ENCODE measurements around the gene MAMDC2. TPM values are rescaled to one million over a fixed set of nuclear protein-coding genes. Genes with fewer than 3 reads are reported as not detected.
"Not testable (repeated sequence)": the region's sequence is repeated elsewhere in the genome, so short reads cannot be mapped to it uniquely, and the experiment has no call there.

Gene MAMDC2
- total RNA-seq, 1 donor from 2014 or later = 13.4 TPM

DNA sequence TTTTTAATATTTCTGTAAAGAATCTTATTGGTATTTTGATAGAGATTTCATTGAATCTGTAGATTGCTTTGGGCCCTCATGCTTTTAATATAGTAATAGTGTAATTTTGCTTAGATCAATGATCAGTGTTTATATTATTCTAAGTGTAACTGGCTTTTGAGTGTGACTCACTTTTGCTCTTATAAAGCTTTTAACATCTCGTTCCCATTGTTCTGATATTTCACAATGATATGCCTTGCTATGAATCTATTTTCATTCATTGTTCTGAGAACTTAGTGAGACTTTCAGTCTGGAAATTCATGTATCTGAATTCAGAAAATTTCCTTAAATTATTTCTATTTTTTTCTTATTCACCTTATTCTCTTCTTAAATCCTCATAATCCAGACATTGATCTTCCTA is 13.5 kb upstream of the MAMDC2 start:
- no peak for TF ChIP-seq CTCF (IDR thresholded peaks at IDR 0.05; ENCODE audit: insufficient read depth, low read length, poor library complexity, severe bottlenecking)
- no peaks in the 10 kb centered on the region for H3K27me3 ChIP-seq (ENCODE audit: control insufficient read depth, insufficient read depth, low read length)
- DNase-seq (ENCODE audit: low read depth) = no peak
- no peak overlapping the region for H3K4me3 ChIP-seq (ENCODE audit: low read depth, low read length)
- H3K36me3 ChIP-seq (ENCODE audit: control insufficient read depth, insufficient read depth, low read length) = no peaks in the 10 kb centered on the region

GRCh38 chr9:70031141-70031545 is 12.5 kb upstream of the MAMDC2 start:
- Histone ChIP-seq H3K4me3 (ENCODE audit: low read depth, low read length) (no peak overlapping the region), H3K36me3 (ENCODE audit: control insufficient read depth, insufficient read depth, low read length) (no peaks in the 10 kb centered on the region), H3K27me3 (ENCODE audit: control insufficient read depth, insufficient read depth, low read length) (no peaks in the 10 kb centered on the region)
- no peak for DNase-seq (ENCODE audit: low read depth)
- TF ChIP-seq CTCF (IDR thresholded peaks at IDR 0.05; ENCODE audit: insufficient read depth, low read length, poor library complexity, severe bottlenecking) = no peak

- Histone ChIP-seq H3K36me3 (ENCODE audit: control insufficient read depth, insufficient read depth, low read length) (no peaks in the 10 kb centered on the region), H3K27me3 (ENCODE audit: control insufficient read depth, insufficient read depth, low read length) (no peaks in the 10 kb centered on the region), H3K4me3 (ENCODE audit: low read depth, low read length) (no peak overlapping the region)
- DNase-seq (ENCODE audit: low read depth) = no peak
- TF ChIP-seq CTCF (IDR thresholded peaks at IDR 0.05; ENCODE audit: insufficient read depth, low read length, poor library complexity, severe bottlenecking) = no peak
Observed at GRCh38 chr9:70034271-70034711, 9.4 kb upstream of the MAMDC2 start.

- no peak overlapping the region for H3K4me3 ChIP-seq (ENCODE audit: low read depth, low read length)
- DNase-seq (ENCODE audit: low read depth) = no peak
- H3K27me3 ChIP-seq (ENCODE audit: control insufficient read depth, insufficient read depth, low read length) = no peaks in the 10 kb centered on the region
- H3K36me3 ChIP-seq (ENCODE audit: control insufficient read depth, insufficient read depth, low read length) = no peaks in the 10 kb centered on the region
- no peak for TF ChIP-seq CTCF (IDR thresholded peaks at IDR 0.05; ENCODE audit: insufficient read depth, low read length, poor library complexity, severe bottlenecking)
Observed at GRCh38 chr9:70035691-70036090, 8.0 kb upstream of the MAMDC2 start.

GRCh38 chr9:70036641-70037040 is 7.0 kb upstream of the MAMDC2 start:
- Histone ChIP-seq H3K36me3 (ENCODE audit: control insufficient read depth, insufficient read depth, low read length) (no peaks in the 10 kb centered on the region), H3K27me3 (ENCODE audit: control insufficient read depth, insufficient read depth, low read length) (no peaks in the 10 kb centered on the region), H3K4me3 (ENCODE audit: low read depth, low read length) (no peak overlapping the region)
- DNase-seq (ENCODE audit: low read depth) = no peak
- no peak for TF ChIP-seq CTCF (IDR thresholded peaks at IDR 0.05; ENCODE audit: insufficient read depth, low read length, poor library complexity, severe bottlenecking)

- not testable (repeated sequence) for H3K36me3 ChIP-seq (ENCODE audit: control insufficient read depth, insufficient read depth, low read length); H3K27me3 ChIP-seq (ENCODE audit: control insufficient read depth, insufficient read depth, low read length); DNase-seq (ENCODE audit: low read depth); H3K4me3 ChIP-seq (ENCODE audit: low read depth, low read length)
Observed at GRCh38 chr9:70038171-70038621, 5.5 kb upstream of the MAMDC2 start.
